Nephron (organoid): Measurements from ENCODE around the gene GM2A.

Source experiments
- H3K27ac Mint-ChIP-seq, 3 experiments: 2 replicates each; pipeline ENCODE4 v1.8.0; 2020; ENCODE audit warnings: mixed read lengths in 3 of 3, mild to moderate bottlenecking in 2 of 3, moderate library complexity in 1 of 3
- H3K27me3 Mint-ChIP-seq: 2 replicates; pipeline ENCODE4 v1.8.0; 2021; ENCODE audit warnings: low read depth, mild to moderate bottlenecking, moderate library complexity, mixed read lengths
- H3K36me3 Mint-ChIP-seq: 2 replicates; pipeline ENCODE4 v1.8.0; 2020; ENCODE audit warnings: low read depth, mixed read lengths
- H3K4me1 Mint-ChIP-seq: 2 replicates; pipeline ENCODE4 v1.8.0; 2020; ENCODE audit warnings: mixed read lengths
- H3K4me3 Mint-ChIP-seq, 3 experiments: 2 replicates each; pipeline ENCODE4 v1.8.0; 2020; ENCODE audit warnings: mild to moderate bottlenecking in 3 of 3, mixed read lengths in 3 of 3, moderate library complexity in 2 of 3
- H3K9me3 Mint-ChIP-seq: 2 replicates; pipeline ENCODE4 v1.8.0; 2020; ENCODE audit warnings: mixed read lengths
- CTCF ChIP-seq, 3 experiments: fragments of 200-600 bp; sonication (generic); IDR thresholded peaks; one replicate each; pipeline ENCODE4 v1.5.0; 2021; ENCODE audit warnings: antibody characterized with exemption in 3 of 3; ENCODE audit not compliant: unreplicated experiment in 3 of 3

Gene GM2A

GRCh38 chr5:151278845-151279244 lies 25.9 kb downstream of the GM2A start:
- no peak for TF ChIP-seq CTCF (IDR thresholded peaks at IDR 0.05; ENCODE audit: unreplicated experiment in 3 of 3)
- Mint-ChIP-seq H3K4me3 (no peak overlapping the region), H3K27ac (no peak overlapping the region), H3K27me3 (peaks cover 4% of the 10 kb centered on the region), H3K9me3 (no peaks in the 10 kb centered on the region), H3K36me3 (no peaks in the 10 kb centered on the region), H3K4me1 (peaks cover 5% of the 10 kb centered on the region)

GRCh38 chr5:151280443-151280842 lies 27.5 kb downstream of the GM2A start:
- no peak overlapping the region for H3K4me3 Mint-ChIP-seq
- H3K4me1 Mint-ChIP-seq, result peaks cover 5% of the 10 kb centered on the region
- H3K27me3 Mint-ChIP-seq, result peaks cover 9% of the 10 kb centered on the region
- no peaks in the 10 kb centered on the region for H3K9me3 Mint-ChIP-seq
- no peak overlapping the region for H3K27ac Mint-ChIP-seq
- TF ChIP-seq CTCF (IDR thresholded peaks at IDR 0.05; ENCODE audit: unreplicated experiment in 3 of 3), result no peak
- no peaks in the 10 kb centered on the region for H3K36me3 Mint-ChIP-seq

- Mint-ChIP-seq H3K27me3 (peaks cover 9% of the 10 kb centered on the region), H3K9me3 (no peaks in the 10 kb centered on the region), H3K4me1 (peaks cover 5% of the 10 kb centered on the region), H3K27ac (no peak overlapping the region), H3K36me3 (no peaks in the 10 kb centered on the region), H3K4me3 (no peak overlapping the region)
- TF ChIP-seq CTCF (IDR thresholded peaks at IDR 0.05; ENCODE audit: unreplicated experiment in 3 of 3), result no peak
Observed at GRCh38 chr5:151281001-151281639, 28.1 kb downstream of the GM2A start.

- Mint-ChIP-seq H3K36me3 (no peaks in the 10 kb centered on the region), H3K9me3 (no peaks in the 10 kb centered on the region), H3K27me3 (peaks cover 9% of the 10 kb centered on the region), H3K4me1 (peaks cover 5% of the 10 kb centered on the region), H3K27ac (no peak overlapping the region), H3K4me3 (no peak overlapping the region)
- TF ChIP-seq CTCF (IDR thresholded peaks at IDR 0.05; ENCODE audit: unreplicated experiment in 3 of 3), result no peak
Observed at GRCh38 chr5:151283120-151283825, 30.3 kb downstream of the GM2A start.

- Mint-ChIP-seq H3K27me3 (peaks cover 9% of the 10 kb centered on the region), H3K4me3 (no peak overlapping the region), H3K36me3 (no peaks in the 10 kb centered on the region), H3K27ac (no peak overlapping the region), H3K9me3 (no peaks in the 10 kb centered on the region), H3K4me1 (peaks cover 5% of the 10 kb centered on the region)
- TF ChIP-seq CTCF (IDR thresholded peaks at IDR 0.05; ENCODE audit: unreplicated experiment in 3 of 3), result peak in 1 of 3 experiments; percentile 8
Observed at GRCh38 chr5:151284392-151284967, 31.5 kb downstream of the GM2A start.
